Activated B cell treated with CpG ODN at 0.5 μM for 24 hours (primary cell): ENCODE data around the gene ACAA1. TPM values are rescaled to one million over a fixed set of nuclear protein-coding genes. Genes with fewer than 3 reads are reported as not detected.
A peak's percentile ranks its signal among the peaks of the same experiment; 100 is the strongest.

Experiments
- ATAC-seq: fragments of 200-7000 bp; cut with Tn5 transposase; one replicate; pipeline ENCODE4 v1.10.0; 2021; ENCODE audit warnings: low read depth, mild to moderate bottlenecking, moderate library complexity
- CTCF ChIA-PET: fragments of 350-600 bp; sonication (Branson Sonifier 250); formaldehyde crosslinking; loops from one replicate; lab custom pipeline; 2021; ENCODE audit warnings: antibody characterized with exemption; lab: Charles Lee
- POLR2A ChIA-PET: fragments of 350-600 bp; sonication (Branson Sonifier 250); formaldehyde crosslinking; loops from one replicate; lab custom pipeline; 2021; ENCODE audit warnings: antibody characterized with exemption; lab: Charles Lee
- DNase-seq: peaks from one replicate; pipeline ENCODE4 v3.0.0; 2022
- H3K27ac Mint-ChIP-seq: one replicate; pipeline ENCODE4 v1.8.0; 2020; ENCODE audit warnings: mixed read lengths
- H3K27me3 Mint-ChIP-seq: one replicate; pipeline ENCODE4 v1.8.0; 2021; ENCODE audit warnings: mixed read lengths
- H3K36me3 Mint-ChIP-seq: one replicate; pipeline ENCODE4 v1.8.0; 2021; ENCODE audit warnings: low read depth, mixed read lengths
- H3K4me1 Mint-ChIP-seq: one replicate; pipeline ENCODE4 v1.8.0; 2021; ENCODE audit warnings: mixed read lengths
- H3K4me3 Mint-ChIP-seq: one replicate; pipeline ENCODE4 v1.8.0; 2020; ENCODE audit warnings: mild to moderate bottlenecking, mixed read lengths
- H3K9me3 Mint-ChIP-seq: one replicate; pipeline ENCODE4 v1.8.0; 2020; ENCODE audit warnings: mixed read lengths
- CTCF ChIP-seq: fragments of 200-600 bp; IDR thresholded peaks from one replicate; pipeline ENCODE4 v1.8.0; 2022; ENCODE audit warnings: antibody characterized with exemption, mild to moderate bottlenecking
- intact Hi-C: fragments of 100-400 bp; cut with micrococcal nuclease; formaldehyde crosslinking; loops from one replicate; pipeline ENCODE4 v1.15.1; 2024
- total RNA-seq: library from RNA; stranded (reverse); gene quantifications from 2 replicates; pipeline ENCODE4 v1.2.3, GENCODE V29; 2022

Gene ACAA1
- total RNA-seq, 1 donor from 2014 or later = 78.1 TPM

GRCh38 chr3:38154033-38154494, 17.1 kb upstream of the ACAA1 start:
- ATAC-seq = no peak
- ChIA-PET CTCF (interaction anchor here (1.0 to 1.4 kb wide), 2 partner anchors 9 to 10 kb away, joined by 3 to 5 read pairs; no protein-coding TSS in a partner anchor), POLR2A (interaction anchor here (1.3 to 6.1 kb wide), 2 partner anchors 10 to 15 kb away, joined by 3 to 63 read pairs; partner anchors contain the start of gene OXSR1)
- Mint-ChIP-seq H3K27ac (no peak overlapping the region), H3K4me1 (peaks cover 59% of the 10 kb centered on the region), H3K27me3 (no peaks in the 10 kb centered on the region), H3K36me3 (no peaks in the 10 kb centered on the region), H3K4me3 (no peak overlapping the region), H3K9me3 (no peaks in the 10 kb centered on the region)
- DNase-seq = no peak
- intact Hi-C loops = loop anchor here (1.0 kb wide), 2 partner anchors 10 to 17 kb away; partner anchors contain the start of gene ACAA1
- no peak for TF ChIP-seq CTCF

GRCh38 chr3:38153221-38153620, 16.3 kb upstream of the ACAA1 start:
- Mint-ChIP-seq H3K4me3 (no peak overlapping the region), H3K36me3 (no peaks in the 10 kb centered on the region), H3K4me1 (peaks cover 58% of the 10 kb centered on the region), H3K27me3 (no peaks in the 10 kb centered on the region), H3K9me3 (no peaks in the 10 kb centered on the region), H3K27ac (no peak overlapping the region)
- ChIA-PET POLR2A (interaction anchor here (0.8 to 6.1 kb wide), 3 partner anchors 11 to 16 kb away, joined by 3 to 63 read pairs (median 4); partner anchors contain the start of genes ACAA1 and OXSR1), CTCF (no interaction called here)
- no peak for DNase-seq
- no peak for TF ChIP-seq CTCF
- no peak for ATAC-seq
- intact Hi-C loops = no loop called here

GRCh38 chr3:38152609-38153008, 15.7 kb upstream of the ACAA1 start:
- DNase-seq (no peak), ATAC-seq (no peak)
- no peak for TF ChIP-seq CTCF
- no peaks in the 10 kb centered on the region for H3K27me3 Mint-ChIP-seq
- H3K9me3 Mint-ChIP-seq = no peaks in the 10 kb centered on the region
- no peak overlapping the region for H3K27ac Mint-ChIP-seq
- ChIA-PET POLR2A (interaction anchor here (0.8 to 6.1 kb wide), 3 partner anchors 12 to 16 kb away, joined by 3 to 63 read pairs (median 4); partner anchors contain the start of genes ACAA1 and OXSR1), CTCF (no interaction called here)
- intact Hi-C loops = no loop called here
- H3K4me3 Mint-ChIP-seq = no peak overlapping the region
- H3K36me3 Mint-ChIP-seq = no peaks in the 10 kb centered on the region
- H3K4me1 Mint-ChIP-seq = peaks cover 60% of the 10 kb centered on the region

- H3K36me3 Mint-ChIP-seq = no peaks in the 10 kb centered on the region
- TF ChIP-seq CTCF = no peak
- POLR2A ChIA-PET = interaction anchor here (6.1 kb wide), 1 partner anchor 13 kb away, joined by 63 read pairs; the partner anchor contains the start of gene OXSR1
- ATAC-seq (peak; percentile 20), DNase-seq (no peak)
- peaks cover 64% of the 10 kb centered on the region for H3K4me1 Mint-ChIP-seq
- no peak overlapping the region for H3K4me3 Mint-ChIP-seq
- CTCF ChIA-PET = no interaction called here
- no peaks in the 10 kb centered on the region for H3K27me3 Mint-ChIP-seq
- peak overlapping the region; percentile 42 for H3K27ac Mint-ChIP-seq
- no peaks in the 10 kb centered on the region for H3K9me3 Mint-ChIP-seq
- intact Hi-C loops = no loop called here
These were observed 14.8 kb upstream of the ACAA1 start for GRCh38 chr3:38151667-38152265.

- CTCF ChIA-PET = no interaction called here
- H3K27ac Mint-ChIP-seq = no peak overlapping the region
- no peak for DNase-seq
- no peak for TF ChIP-seq CTCF
- no peak overlapping the region for H3K4me3 Mint-ChIP-seq
- H3K27me3 Mint-ChIP-seq = no peaks in the 10 kb centered on the region
- intact Hi-C loops = no loop called here
- no peak for ATAC-seq
- peaks cover 64% of the 10 kb centered on the region for H3K4me1 Mint-ChIP-seq
- H3K36me3 Mint-ChIP-seq = peaks cover 6% of the 10 kb centered on the region
- H3K9me3 Mint-ChIP-seq = peaks cover 4% of the 10 kb centered on the region
- POLR2A ChIA-PET = interaction anchor here (6.1 kb wide), 1 partner anchor 13 kb away, joined by 63 read pairs; the partner anchor contains the start of gene OXSR1
These were observed 14.0 kb upstream of the ACAA1 start for GRCh38 chr3:38150780-38151528.
